Coronary artery (tissue), 2 donors: ENCODE data around the gene ESF1.

Source experiments
- DNase-seq: peaks from one replicate; pipeline ENCODE4 v3.0.0-alpha.2; 2017; ENCODE audit warnings: low spot score
- H3K27ac ChIP-seq, 2 donors: fragments of 200-600 bp; sonication (generic); one replicate each; pipeline ENCODE4 v1.5.1; 2016 to 2019
- H3K4me3 ChIP-seq: fragments of 200-600 bp; sonication (generic); 2 replicates; pipeline ENCODE4 v1.5.1; 2016; ENCODE audit warnings: mild to moderate bottlenecking, moderate library complexity
- TF ChIP-seq, protein P1 (sequence below): fragments of 200-600 bp; sonication (generic); IDR thresholded peaks from one replicate; pipeline ENCODE4 v1.5.1; 2019; ENCODE audit warnings: antibody characterized with exemption

Gene ESF1, protein sequence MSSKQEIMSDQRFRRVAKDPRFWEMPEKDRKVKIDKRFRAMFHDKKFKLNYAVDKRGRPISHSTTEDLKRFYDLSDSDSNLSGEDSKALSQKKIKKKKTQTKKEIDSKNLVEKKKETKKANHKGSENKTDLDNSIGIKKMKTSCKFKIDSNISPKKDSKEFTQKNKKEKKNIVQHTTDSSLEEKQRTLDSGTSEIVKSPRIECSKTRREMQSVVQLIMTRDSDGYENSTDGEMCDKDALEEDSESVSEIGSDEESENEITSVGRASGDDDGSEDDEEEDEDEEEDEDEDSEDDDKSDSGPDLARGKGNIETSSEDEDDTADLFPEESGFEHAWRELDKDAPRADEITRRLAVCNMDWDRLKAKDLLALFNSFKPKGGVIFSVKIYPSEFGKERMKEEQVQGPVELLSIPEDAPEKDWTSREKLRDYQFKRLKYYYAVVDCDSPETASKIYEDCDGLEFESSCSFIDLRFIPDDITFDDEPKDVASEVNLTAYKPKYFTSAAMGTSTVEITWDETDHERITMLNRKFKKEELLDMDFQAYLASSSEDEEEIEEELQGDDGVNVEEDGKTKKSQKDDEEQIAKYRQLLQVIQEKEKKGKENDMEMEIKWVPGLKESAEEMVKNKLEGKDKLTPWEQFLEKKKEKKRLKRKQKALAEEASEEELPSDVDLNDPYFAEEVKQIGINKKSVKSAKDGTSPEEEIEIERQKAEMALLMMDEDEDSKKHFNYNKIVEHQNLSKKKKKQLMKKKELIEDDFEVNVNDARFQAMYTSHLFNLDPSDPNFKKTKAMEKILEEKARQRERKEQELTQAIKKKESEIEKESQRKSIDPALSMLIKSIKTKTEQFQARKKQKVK

DNA sequence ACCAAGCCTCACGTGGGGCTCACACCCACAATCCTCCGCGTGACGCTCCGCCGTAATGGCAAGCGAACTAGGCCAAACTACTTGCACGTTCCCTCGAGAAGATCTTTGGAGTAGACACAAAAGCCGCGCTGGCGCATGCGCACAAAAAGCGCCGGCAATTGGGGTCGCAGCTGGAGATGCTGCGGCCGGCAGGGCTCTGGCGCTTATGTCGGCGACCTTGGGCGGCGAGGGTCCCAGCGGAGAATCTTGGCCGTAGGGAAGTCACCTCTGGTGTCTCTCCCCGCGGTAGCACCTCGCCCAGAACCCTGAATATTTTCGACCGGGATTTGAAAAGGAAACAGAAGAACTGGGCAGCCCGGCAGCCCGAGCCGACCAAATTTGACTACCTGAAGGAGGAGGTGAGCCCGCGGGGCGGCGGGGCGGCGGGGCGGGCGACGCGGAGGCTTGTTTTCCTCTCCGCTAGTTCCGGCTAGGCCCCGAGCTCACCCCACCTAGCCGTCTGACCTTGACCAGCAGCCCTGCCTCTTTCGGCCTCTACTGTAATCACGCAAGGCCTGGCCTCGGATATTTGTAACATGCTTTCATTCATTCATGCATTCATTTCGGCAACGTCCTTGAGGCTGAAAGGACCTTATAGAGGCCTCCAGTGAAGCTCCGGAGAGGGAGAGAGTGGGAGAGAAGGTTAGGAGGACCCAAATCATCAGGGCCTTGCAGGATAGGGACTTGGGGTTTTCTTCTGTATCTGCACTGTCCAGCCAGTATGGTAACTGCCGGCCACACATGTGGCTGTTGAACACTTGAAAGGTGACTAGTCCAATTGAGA, at the start of gene ESF1, which contains the start of gene NDUFAF5:
Gene ESF1, minus strand, starts transcription at position 27 of the 823 bp plus-strand sequence. CDS start 1,779 bp downstream, outside the sequence.
Gene NDUFAF5, plus strand, starts transcription at position 136 of the 823 bp plus-strand sequence. Its CDS starts 41 bp downstream, at position 177.
- peak within 1 kb of the TSS; percentile 87 for H3K4me3 ChIP-seq
- TF ChIP-seq, protein P1, sequence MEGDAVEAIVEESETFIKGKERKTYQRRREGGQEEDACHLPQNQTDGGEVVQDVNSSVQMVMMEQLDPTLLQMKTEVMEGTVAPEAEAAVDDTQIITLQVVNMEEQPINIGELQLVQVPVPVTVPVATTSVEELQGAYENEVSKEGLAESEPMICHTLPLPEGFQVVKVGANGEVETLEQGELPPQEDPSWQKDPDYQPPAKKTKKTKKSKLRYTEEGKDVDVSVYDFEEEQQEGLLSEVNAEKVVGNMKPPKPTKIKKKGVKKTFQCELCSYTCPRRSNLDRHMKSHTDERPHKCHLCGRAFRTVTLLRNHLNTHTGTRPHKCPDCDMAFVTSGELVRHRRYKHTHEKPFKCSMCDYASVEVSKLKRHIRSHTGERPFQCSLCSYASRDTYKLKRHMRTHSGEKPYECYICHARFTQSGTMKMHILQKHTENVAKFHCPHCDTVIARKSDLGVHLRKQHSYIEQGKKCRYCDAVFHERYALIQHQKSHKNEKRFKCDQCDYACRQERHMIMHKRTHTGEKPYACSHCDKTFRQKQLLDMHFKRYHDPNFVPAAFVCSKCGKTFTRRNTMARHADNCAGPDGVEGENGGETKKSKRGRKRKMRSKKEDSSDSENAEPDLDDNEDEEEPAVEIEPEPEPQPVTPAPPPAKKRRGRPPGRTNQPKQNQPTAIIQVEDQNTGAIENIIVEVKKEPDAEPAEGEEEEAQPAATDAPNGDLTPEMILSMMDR = no peak
- DNase-seq = peak; percentile 95
- H3K27ac ChIP-seq = peak within 1 kb of the TSS; percentile 87 to 90

DNA sequence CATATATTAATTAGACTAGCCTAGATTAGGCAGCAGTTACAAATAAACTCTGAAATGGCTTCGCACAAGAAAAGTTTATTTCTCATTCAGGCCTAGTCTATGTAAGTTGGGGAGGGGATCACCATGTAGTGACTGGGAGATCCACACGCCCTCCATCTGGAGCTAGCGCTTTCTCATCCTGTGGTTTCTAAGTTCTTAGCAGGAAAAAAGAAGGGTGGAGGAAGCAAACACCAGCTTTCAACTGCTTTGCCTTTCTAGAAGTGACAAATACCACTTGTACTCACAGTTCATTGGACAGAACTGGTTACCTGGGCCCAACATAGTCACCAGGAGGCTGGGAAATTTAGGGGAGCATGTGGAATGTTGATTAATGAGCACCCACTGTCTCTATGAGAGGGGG, 46.8 kb upstream of the ESF1 start:
- no peak for DNase-seq
- TF ChIP-seq, protein P1 = no peak
- no peak overlapping the region for H3K27ac ChIP-seq
- H3K4me3 ChIP-seq = no peak overlapping the region

DNA sequence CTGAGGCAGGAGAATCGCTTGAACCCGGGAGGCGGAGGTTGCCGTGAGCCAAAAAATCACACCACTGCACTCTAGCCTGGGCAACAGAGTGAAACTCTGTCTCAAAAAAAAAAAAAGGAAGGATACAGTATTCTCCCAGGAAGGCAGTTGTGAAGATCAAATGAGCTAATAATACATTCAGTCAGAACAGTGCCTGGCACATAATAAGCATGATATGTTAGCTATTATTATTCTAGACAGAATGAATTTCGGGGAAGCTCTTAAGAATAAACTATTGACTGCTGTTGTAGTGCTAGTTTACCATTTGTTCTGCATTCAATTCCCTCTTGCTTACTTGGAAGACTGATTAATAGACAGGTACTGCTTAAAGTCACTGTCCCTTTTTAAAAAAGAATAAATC, 40.7 kb upstream of the ESF1 start:
- Histone ChIP-seq H3K4me3 (no peak overlapping the region), H3K27ac (no peak overlapping the region)
- DNase-seq = no peak
- TF ChIP-seq, protein P1 = no peak

DNA sequence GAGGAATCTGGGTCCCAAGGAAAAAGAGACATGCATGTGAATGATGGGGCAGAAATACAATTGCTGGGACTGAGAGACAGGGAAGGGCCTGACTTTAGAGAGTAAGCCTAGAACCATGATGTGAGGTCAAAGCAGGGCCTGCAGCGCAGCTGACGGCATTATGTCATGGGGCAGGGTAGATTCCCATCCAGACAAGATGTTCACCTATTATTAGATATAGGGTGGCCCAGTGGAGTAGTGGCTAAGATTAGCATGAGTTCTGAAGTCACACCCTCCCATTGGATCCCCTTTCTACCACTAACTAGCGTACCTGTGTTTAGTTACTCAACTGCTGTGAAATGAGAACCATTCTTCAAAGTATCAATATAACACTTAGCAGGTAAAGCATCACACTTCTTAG, 39.7 kb upstream of the ESF1 start:
- Histone ChIP-seq H3K4me3 (no peak overlapping the region), H3K27ac (no peak overlapping the region)
- TF ChIP-seq, protein P1 = no peak
- no peak for DNase-seq

DNA sequence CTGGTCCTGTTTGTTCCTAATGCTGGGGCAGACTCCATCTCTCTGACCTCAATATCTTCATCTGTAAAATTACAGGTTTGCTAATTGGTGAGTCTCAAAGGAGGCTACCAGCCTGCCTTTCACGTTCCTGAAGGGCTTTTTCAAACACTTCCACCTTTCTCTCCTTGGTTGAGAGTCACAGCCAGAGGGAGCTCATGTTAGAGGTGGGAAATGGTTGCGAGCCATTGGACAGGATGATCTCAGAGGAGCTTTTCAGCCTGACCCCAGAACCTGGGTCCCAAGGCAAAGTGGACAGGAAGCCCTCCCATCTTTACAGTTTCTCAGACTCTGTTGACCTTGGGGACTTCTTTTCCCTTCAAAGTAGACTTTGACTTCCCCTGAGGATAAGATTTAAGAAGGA, 37.7 kb upstream of the ESF1 start:
- Histone ChIP-seq H3K27ac (no peak overlapping the region), H3K4me3 (no peak overlapping the region)
- DNase-seq = no peak
- TF ChIP-seq, protein P1 = no peak

DNA sequence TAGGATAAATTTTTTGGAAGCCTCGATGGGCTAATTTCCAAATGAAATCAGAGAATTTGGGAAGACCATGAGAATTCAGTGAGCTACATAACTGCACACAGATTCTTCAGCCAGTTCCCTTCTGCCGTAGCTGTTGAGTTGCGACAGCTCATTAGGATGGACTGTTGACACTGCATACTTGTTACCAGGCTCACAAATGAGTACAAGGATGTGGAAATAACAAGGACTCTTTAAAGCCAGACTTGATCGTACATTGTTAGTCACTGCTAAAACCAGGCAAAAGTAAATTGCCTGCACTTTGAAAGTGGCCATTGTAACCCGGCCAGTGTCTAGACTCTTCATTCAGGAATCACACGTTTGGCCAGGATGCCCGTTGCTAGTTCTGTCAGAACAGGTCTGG, 37.2 kb upstream of the ESF1 start:
- TF ChIP-seq, protein P1 = no peak
- DNase-seq = no peak
- H3K4me3 ChIP-seq = no peak overlapping the region
- no peak overlapping the region for H3K27ac ChIP-seq
